Liver (tissue), 9 donors: ENCODE data around the gene ARV1. TPM values are rescaled to one million over a fixed set of nuclear protein-coding genes. Genes with fewer than 3 reads are reported as not detected.

Source experiments
- DNase-seq: peaks from one replicate; pipeline ENCODE4 v3.0.0-alpha.2; 2017; ENCODE audit warnings: low spot score
- H3K27ac ChIP-seq, 2 donors: one replicate each; pipeline ENCODE4 v1.7.0; 2013; ENCODE audit warnings: inconsistent platforms in 2 of 2, low read length in 2 of 2, control low read depth in 1 of 2, low read depth in 1 of 2, mild to moderate bottlenecking in 1 of 2
- H3K27me3 ChIP-seq, 4 donors: one replicate each; pipeline versions ENCODE4 v1.6.1 to v1.7.0; 2013; ENCODE audit warnings: low read length in 3 of 4, inconsistent platforms in 1 of 4, mild to moderate bottlenecking in 1 of 4, moderate library complexity in 1 of 4; ENCODE audit not compliant: control insufficient read depth in 4 of 4, insufficient read depth in 4 of 4
- H3K36me3 ChIP-seq, 4 donors: one replicate each; pipeline versions ENCODE4 v1.6.1 to v1.7.0; 2013; ENCODE audit warnings: low read length in 3 of 4, mild to moderate bottlenecking in 3 of 4, low read depth in 1 of 4, moderate library complexity in 1 of 4; ENCODE audit not compliant: control insufficient read depth in 4 of 4, insufficient read depth in 3 of 4
- H3K4me1 ChIP-seq, 4 donors: one replicate each; pipeline versions ENCODE4 v1.6.1 to v1.7.0; 2013; ENCODE audit warnings: low read length in 3 of 4, mild to moderate bottlenecking in 3 of 4, moderate library complexity in 1 of 4; ENCODE audit not compliant: control insufficient read depth in 4 of 4, insufficient read depth in 4 of 4
- H3K4me3 ChIP-seq, 3 donors: one replicate each; pipeline versions ENCODE4 v1.6.1 to v1.7.0; 2013; ENCODE audit warnings: low read length in 3 of 3, control low read depth in 1 of 3, low read depth in 1 of 3, mild to moderate bottlenecking in 1 of 3
- H3K9ac ChIP-seq, 2 donors: one replicate each; pipeline ENCODE4 v1.7.0; 2013; ENCODE audit warnings: low read length in 2 of 2, mild to moderate bottlenecking in 2 of 2, moderate library complexity in 2 of 2, control low read depth in 1 of 2, low read depth in 1 of 2
- H3K9me3 ChIP-seq, 4 donors: one replicate each; pipeline versions ENCODE4 v1.6.1 to v1.7.0; 2013; ENCODE audit warnings: low read length in 3 of 4; ENCODE audit not compliant: control insufficient read depth in 4 of 4
- CTCF ChIP-seq: fragments of 150-350 bp; IDR thresholded peaks from 2 replicates; pipeline ENCODE4 v1.5.1; 2017; ENCODE audit warnings: improper control_type of control experiment, low read depth, low read length; ENCODE audit not compliant: missing input control
- FOXA1 ChIP-seq: IDR thresholded peaks from 2 replicates; pipeline ENCODE4 v1.6.1; 2016; ENCODE audit warnings: antibody characterized with exemption
- FOXA2 ChIP-seq: IDR thresholded peaks from 2 replicates; pipeline ENCODE4 v1.6.1; 2016; ENCODE audit warnings: antibody characterized with exemption
- GABPA ChIP-seq, 2 donors: IDR thresholded peaks in 1 of 2; conservative IDR thresholded peaks in 1 of 2; 2 replicates each; pipeline ENCODE4 v1.6.1; 2016; ENCODE audit warnings: antibody characterized with exemption in 2 of 2, mild to moderate bottlenecking in 1 of 2, moderate library complexity in 1 of 2
- HNF4A ChIP-seq, 2 donors: conservative IDR thresholded peaks; 2 replicates each; pipeline ENCODE4 v1.6.1; 2016; ENCODE audit warnings: antibody characterized with exemption in 2 of 2, mild to moderate bottlenecking in 2 of 2
- HNF4G ChIP-seq: IDR thresholded peaks from 2 replicates; pipeline ENCODE4 v1.6.1; 2016; ENCODE audit warnings: antibody characterized with exemption
- MAX ChIP-seq: IDR thresholded peaks from 2 replicates; pipeline ENCODE4 v1.6.1; 2016; ENCODE audit warnings: antibody characterized with exemption
- RAD21 ChIP-seq, 2 donors: IDR thresholded peaks; 2 replicates each; pipeline ENCODE4 v1.6.1; 2016; ENCODE audit warnings: antibody characterized with exemption in 2 of 2, mild to moderate bottlenecking in 2 of 2
- REST ChIP-seq: IDR thresholded peaks from 2 replicates; pipeline ENCODE4 v1.6.1; 2016; ENCODE audit warnings: antibody characterized with exemption, mild to moderate bottlenecking
- RXRA ChIP-seq, 2 donors: IDR thresholded peaks; 2 replicates each; pipeline ENCODE4 v1.6.1; 2017 to 2018; ENCODE audit warnings: antibody characterized with exemption in 2 of 2, mild to moderate bottlenecking in 1 of 2
- SP1 ChIP-seq: IDR thresholded peaks from 2 replicates; pipeline ENCODE4 v1.6.1; 2018; ENCODE audit warnings: antibody characterized with exemption, mild to moderate bottlenecking
- TAF1 ChIP-seq: conservative IDR thresholded peaks from 2 replicates; pipeline ENCODE4 v1.6.1; 2016; ENCODE audit warnings: antibody characterized with exemption, mild to moderate bottlenecking
- YY1 ChIP-seq: IDR thresholded peaks from 2 replicates; pipeline ENCODE4 v1.6.1; 2016; ENCODE audit warnings: antibody characterized with exemption, mild to moderate bottlenecking
- WGBS: extraction: QIAGEN DNeasy Blood & Tissue Kit; methylation state at CpG from one replicate; pipeline ENCODE4 v1.1.7; 2013; 5-methylcytosine and 5-hydroxymethylcytosine counted together
- polyA plus RNA-seq, 2 donors: library from polyadenylated mRNA; stranded (reverse) in 1 of 2; unstranded in 1 of 2; fragments of 200-250 nt in 1 of 2; fragments of >200 nt in 1 of 2; fragmentation: Nextera tagmentation in 1 of 2; extraction: Ambion mirVana in 1 of 2; gene quantifications; one replicate each; pipeline versions ENCODE4 v1.2.1 to v1.2.3, GENCODE V29; 2013 to 2015
- total RNA-seq, 2 donors: library from RNA; depleted of rRNA; stranded (reverse); fragments of >200 nt; gene quantifications; one replicate each; pipeline ENCODE4 v1.2.3, GENCODE V29; 2014
- donor health status: healthy.
- donor health status: healthy.
- donor health status: healthy.
- donor health status: healthy.
- donor health status: healthy.

The ARV1 gene
- total and polyA plus RNA-seq, 4 donors = 11.4 to 18.9 (median 14.6) TPM

GRCh38 chr1:231039161-231040018 lies 60.5 kb downstream of the ARV1 start:
- Histone ChIP-seq H3K27ac (peak overlapping the region; percentile 14 to 42), H3K4me1 (peaks cover 9 to 18% (median 14%) of the 10 kb centered on the region in 4 donors), H3K9me3 (no peaks in the 10 kb centered on the region), H3K36me3 (no peaks in the 10 kb centered on the region), H3K27me3 (no peaks in the 10 kb centered on the region), H3K9ac (peak overlapping the region in 1 of 2 donors; percentile 1), H3K4me3 (peak overlapping the region; percentile 9 to 95 (median 68))
- peak; percentile 53 for DNase-seq
- under 1% methylated on average over 91 of the region's 91 CpGs for WGBS
- TF ChIP-seq HNF4A (conservative IDR thresholded peaks at IDR 0.05) = no peak
- peak; percentile 18 for TF ChIP-seq YY1
- peak; percentile 93 for TF ChIP-seq REST
- TF ChIP-seq FOXA1 = no peak

GRCh38 chr1:231040019-231040799 lies 61.3 kb downstream of the ARV1 start, which contains the start of gene FAM89A:
Gene FAM89A (minus strand): TSS chr1:231040254. CDS start chr1:231040211, 43 bp downstream.
- peak; percentile 88 for DNase-seq
- peak within 1 kb of the TSS; percentile 42 to 46 for H3K27ac ChIP-seq
- peaks cover 9 to 18% (median 14%) of the 10 kb centered on the region in 4 donors for H3K4me1 ChIP-seq
- 2% methylated on average over 82 of the region's 82 CpGs for whole genome bisulfite sequencing
- TF ChIP-seq FOXA1 = no peak
- TF ChIP-seq MAX = no peak
- no peak for TF ChIP-seq FOXA2
- no peak for TF ChIP-seq CTCF
- no peak for TF ChIP-seq YY1
- TF ChIP-seq GABPA (IDR thresholded peaks at IDR 0.05 in 1 of 2, conservative IDR thresholded peaks at IDR 0.05 in 1 of 2) = no peak
- no peak for TF ChIP-seq TAF1
- TF ChIP-seq HNF4G = no peak
- no peak for TF ChIP-seq RAD21 (IDR thresholded peaks at IDR 0.05)
- no peak for TF ChIP-seq SP1
- no peak for TF ChIP-seq RXRA (IDR thresholded peaks at IDR 0.05)
- peak within 1 kb of the TSS in 1 of 2 donors; percentile 1 for H3K9ac ChIP-seq
- peak within 1 kb of the TSS; percentile 42 to 95 (median 81) for H3K4me3 ChIP-seq
- no peaks in the 10 kb centered on the region for H3K9me3 ChIP-seq
- H3K36me3 ChIP-seq = no peaks in the 10 kb centered on the region
- H3K27me3 ChIP-seq = no peaks in the 10 kb centered on the region
